GM23338 (cell line): Measurements from ENCODE around the gene SBK1. TPM values are rescaled to one million over a fixed set of nuclear protein-coding genes. Genes with fewer than 3 reads are reported as not detected.

Source experiments
- ATAC-seq: fragments of 200-7000 bp; cut with Tn5 transposase; 3 replicates; pipeline ENCODE4 v1.9.1; 2020
- DNase-seq: peaks from one replicate; pipeline ENCODE4 v3.0.0-alpha.2; 2015; ENCODE audit warnings: low spot score
- H2AFZ ChIP-seq: fragments of 200-600 bp; sonication (generic); 2 replicates; pipeline ENCODE4 v1.8.0; 2016; ENCODE audit warnings: antibody characterized with exemption, mild to moderate bottlenecking, moderate library complexity
- H3F3A ChIP-seq: fragments of 200-600 bp; sonication (generic); replicated peaks from 2 replicates; pipeline ENCODE4 v1.8.0; 2017; ENCODE audit warnings: antibody characterized with exemption, mixed run types, low read depth
- H3K27ac ChIP-seq: fragments of 200-600 bp; sonication (generic); 2 replicates; pipeline ENCODE4 v1.6.1; 2016; ENCODE audit warnings: low read depth
- H3K27me3 ChIP-seq: fragments of 200-600 bp; sonication (generic); 2 replicates; pipeline ENCODE4 v1.8.0; 2016; ENCODE audit warnings: mild to moderate bottlenecking, mixed run types, moderate library complexity; ENCODE audit not compliant: insufficient read depth
- H3K36me3 ChIP-seq: fragments of 200-600 bp; sonication (generic); 2 replicates; pipeline ENCODE4 v1.8.0; 2016; ENCODE audit warnings: mild to moderate bottlenecking; ENCODE audit not compliant: insufficient read depth
- H3K4me1 ChIP-seq: fragments of 200-600 bp; sonication (generic); 2 replicates; pipeline ENCODE4 v1.8.0; 2016; ENCODE audit warnings: mild to moderate bottlenecking, moderate library complexity; ENCODE audit not compliant: insufficient read depth
- H3K4me2 ChIP-seq: fragments of 200-600 bp; sonication (generic); 2 replicates; pipeline ENCODE4 v1.7.1; 2017; ENCODE audit warnings: mixed run types
- H3K4me3 ChIP-seq: fragments of 200-600 bp; sonication (generic); 2 replicates; pipeline ENCODE4 v1.6.1; 2016; ENCODE audit warnings: mixed run types
- H3K79me2 ChIP-seq: fragments of 200-600 bp; sonication (generic); replicated peaks from 2 replicates; pipeline ENCODE4 v1.8.0; 2017; ENCODE audit warnings: mild to moderate bottlenecking; ENCODE audit not compliant: insufficient read depth
- H3K9me2 ChIP-seq: fragments of 200-600 bp; sonication (generic); 2 replicates; pipeline ENCODE4 v1.8.0; 2017; ENCODE audit not compliant: insufficient read depth
- H4K20me1 ChIP-seq: fragments of 200-600 bp; sonication (generic); replicated peaks from 2 replicates; pipeline ENCODE4 v1.8.0; 2017; ENCODE audit warnings: mild to moderate bottlenecking; ENCODE audit not compliant: insufficient read depth
- H3K27ac Mint-ChIP-seq: 2 replicates; pipeline ENCODE4 v1.8.0; 2020; ENCODE audit warnings: inconsistent platforms, mild to moderate bottlenecking, moderate library complexity, mixed read lengths
- H3K27me3 Mint-ChIP-seq: 3 replicates; pipeline ENCODE4 v1.8.0; 2022; ENCODE audit warnings: low read depth, mild to moderate bottlenecking, moderate library complexity, mixed read lengths, inconsistent platforms; ENCODE audit not compliant: insufficient read depth, poor library complexity
- H3K36me3 Mint-ChIP-seq: 3 replicates; pipeline ENCODE4 v1.8.0; 2021; ENCODE audit warnings: low read depth, mild to moderate bottlenecking, inconsistent platforms, moderate library complexity, mixed read lengths
- H3K4me1 Mint-ChIP-seq: 3 replicates; pipeline ENCODE4 v1.8.0; 2020; ENCODE audit warnings: mild to moderate bottlenecking, inconsistent platforms, mixed read lengths
- H3K4me3 Mint-ChIP-seq: 3 replicates; pipeline ENCODE4 v1.8.0; 2021; ENCODE audit warnings: moderate library complexity, mild to moderate bottlenecking, inconsistent platforms, mixed read lengths
- H3K9me3 Mint-ChIP-seq: 3 replicates; pipeline ENCODE4 v1.8.0; 2020; ENCODE audit warnings: moderate library complexity, mild to moderate bottlenecking, inconsistent platforms, mixed read lengths
- CTCF ChIP-seq, 2 experiments: fragments of 200-600 bp in 1 of 2; sonication (generic) in 1 of 2; conservative IDR thresholded peaks; 2 replicates each; pipeline versions ENCODE4 v1.5.1 to v1.6.1; 2016 to 2017; ENCODE audit warnings: antibody characterized with exemption in 2 of 2, low read depth in 2 of 2, mild to moderate bottlenecking in 2 of 2, moderate library complexity in 1 of 2
- EZH2phosphoT487 ChIP-seq: fragments of 200-600 bp; sonication (generic); IDR thresholded peaks from one replicate; pipeline ENCODE4 v1.8.1; 2018; ENCODE audit warnings: antibody characterized with exemption; ENCODE audit not compliant: unreplicated experiment
- ZNF462 ChIP-seq: fragments of 250-450 bp; sonication (Bioruptor Pico); IDR thresholded peaks from 2 replicates; pipeline ENCODE4 v1.5.0; 2020; ENCODE audit warnings: mild to moderate bottlenecking, moderate library complexity
- polyA plus RNA-seq: library from polyadenylated mRNA; unstranded; fragments of >200 nt; fragmentation: Nextera tagmentation; extraction: Ambion mirVana; gene quantifications from 2 replicates; pipeline ENCODE4 v1.2.1, GENCODE V29; 2016
- total RNA-seq: library from RNA; depleted of rRNA; stranded (reverse); fragments of >200 nt; shearing (Covaris generic); gene quantifications from 2 replicates; pipeline ENCODE4 v1.2.3, GENCODE V29; 2014

Gene SBK1
- total and polyA plus RNA-seq, 2 experiments from 2014 or later = 23.9 to 68.1 TPM

GRCh38 chr16:28316054-28316453 is 23.7 kb downstream of the SBK1 start:
- Histone ChIP-seq H2AFZ (no peak overlapping the region), H3K4me3 (no peak overlapping the region), H3K27me3 (no peaks in the 10 kb centered on the region), H3K27ac (no peak overlapping the region), H3K4me1 (no peaks in the 10 kb centered on the region), H4K20me1 (peaks cover 6% of the 10 kb centered on the region; the same call in 1 of the 2 replicates), H3K79me2 (peaks cover 6% of the 10 kb centered on the region), H3K9me2 (no peaks in the 10 kb centered on the region), H3F3A (no peaks in the 10 kb centered on the region), H3K4me2 (no peak overlapping the region), H3K36me3 (no peaks in the 10 kb centered on the region; the same call in 1 of the 2 replicates)
- no peak for ATAC-seq
- Mint-ChIP-seq H3K27ac (no peak overlapping the region), H3K27me3 (peaks cover 14% of the 10 kb centered on the region), H3K4me1 (no peaks in the 10 kb centered on the region), H3K4me3 (no peak overlapping the region), H3K36me3 (peaks cover 29% of the 10 kb centered on the region), H3K9me3 (no peaks in the 10 kb centered on the region; the same call in 2 of the 3 replicates)
- DNase-seq = no peak
- TF ChIP-seq CTCF (conservative IDR thresholded peaks at IDR 0.05; ENCODE audit: low read depth in 2 of 2) (no peak), ZNF462 (CRISPR knock-in tag) (no peak), EZH2phosphoT487 (no peak)
